EL (cell line): ENCODE measurements around the gene NXPH1.
"Not testable (repeated sequence)": the region's sequence is repeated elsewhere in the genome, so short reads cannot be mapped to it uniquely, and the experiment has no call there.

Experiments
- DNase-seq: peaks from one replicate; pipeline ENCODE4 v3.0.0-alpha.2; 2016

Gene NXPH1

DNA sequence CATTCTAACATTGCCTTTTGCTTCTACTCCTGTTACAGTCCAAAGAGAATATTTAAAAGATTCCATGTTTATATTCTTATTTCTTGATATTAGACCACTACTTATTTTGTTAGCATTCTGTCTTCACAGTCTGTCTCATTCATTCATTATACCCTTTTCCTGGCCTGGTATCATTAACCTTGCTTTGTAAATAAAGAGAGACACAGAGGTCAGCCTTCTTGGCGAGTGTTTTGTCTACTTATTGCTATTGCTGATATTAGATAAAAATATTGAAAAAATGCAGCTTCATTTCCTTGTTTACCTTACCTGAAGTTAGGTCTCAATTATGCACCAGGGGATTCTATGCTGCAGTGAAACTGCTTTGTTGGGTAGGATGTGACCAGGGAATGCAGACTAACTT is 179.2 kb downstream of the NXPH1 start:
- no peak for DNase-seq

DNA sequence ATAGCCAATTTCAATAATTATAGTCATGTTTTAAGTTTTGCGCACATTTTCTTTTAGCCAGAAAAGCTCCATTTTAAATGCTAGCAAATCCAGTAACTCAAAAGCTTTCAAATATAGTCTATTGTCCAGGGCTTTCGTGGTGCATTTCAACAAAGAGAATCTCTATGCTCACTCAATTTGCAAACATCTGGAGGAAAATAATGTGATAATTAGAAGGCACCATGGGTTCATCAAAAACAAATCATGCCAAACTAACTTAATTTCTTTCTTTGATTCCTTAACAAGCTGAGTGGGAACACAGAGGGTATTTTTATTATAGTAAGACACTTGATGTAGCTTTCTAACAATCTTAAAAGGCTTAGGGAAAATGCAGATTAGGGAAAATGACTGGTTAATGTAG is 179.8 kb downstream of the NXPH1 start:
- no peak for DNase-seq

DNA sequence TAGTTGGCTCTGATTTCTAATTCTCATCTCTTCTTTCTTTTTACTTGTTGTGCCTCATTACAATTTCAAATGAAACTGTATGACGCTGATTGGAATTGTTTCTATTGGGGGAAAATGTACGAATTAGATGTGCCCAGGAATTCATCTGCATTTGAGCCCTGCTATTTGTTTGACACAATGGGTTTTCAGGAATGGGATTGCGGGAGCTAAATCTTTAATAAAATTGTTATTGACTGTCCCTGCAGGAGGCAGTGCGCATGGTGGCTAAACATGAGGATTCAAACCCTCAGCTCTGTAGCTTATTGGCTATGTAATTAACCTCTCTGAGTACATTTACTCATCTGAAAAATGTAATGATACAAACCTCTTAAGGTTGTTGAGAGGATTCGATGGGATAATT is 181.6 kb downstream of the NXPH1 start:
- no peak for DNase-seq

DNA sequence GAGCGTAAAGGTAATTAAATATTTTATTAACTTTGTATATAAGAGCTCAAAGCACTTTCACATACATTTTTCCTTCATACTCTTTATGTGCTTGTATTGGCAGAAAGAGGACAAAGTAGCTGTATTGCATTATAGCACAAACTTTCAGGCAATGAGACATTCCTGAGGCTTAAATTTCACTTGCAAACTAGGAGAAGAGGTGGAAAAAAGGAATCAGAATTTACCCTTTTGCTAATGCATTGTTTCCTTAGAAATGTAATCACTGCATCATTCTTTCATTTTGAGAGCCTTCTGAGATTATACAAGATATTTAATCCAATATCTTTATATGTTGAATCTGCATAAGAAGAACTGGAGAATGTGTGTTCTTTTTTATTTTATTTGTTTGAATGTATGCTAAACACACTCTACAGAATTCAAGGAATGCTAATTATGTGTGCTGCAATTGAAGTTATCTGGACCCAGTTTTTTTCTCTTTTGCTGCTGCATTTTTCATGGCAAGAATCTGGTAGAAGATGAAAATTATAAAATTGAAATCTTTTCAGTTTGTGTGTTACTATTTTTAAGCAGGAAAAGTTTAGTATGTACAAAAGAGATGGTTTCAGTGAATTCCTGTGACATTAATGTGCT is 185.1 kb downstream of the NXPH1 start:
- no peak for DNase-seq

DNA sequence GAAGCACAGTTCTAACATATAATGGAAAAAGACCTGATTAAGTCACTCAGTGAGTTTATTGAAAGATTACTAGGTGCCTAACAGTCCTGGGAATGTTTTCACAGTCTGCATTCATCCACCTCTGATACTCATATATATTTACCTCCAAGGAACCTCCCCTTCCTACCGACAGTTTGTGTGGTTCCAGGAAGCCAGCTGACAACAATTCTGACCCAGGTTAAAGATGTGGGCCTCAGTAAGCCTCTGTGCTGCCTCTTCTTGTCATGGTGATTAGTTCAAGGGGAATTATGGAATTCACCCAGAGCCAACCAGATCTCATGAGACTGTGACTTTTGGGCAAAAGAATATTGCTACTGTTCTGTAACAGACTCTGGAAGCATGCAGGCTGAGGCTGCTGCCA is 186.8 kb downstream of the NXPH1 start:
- DNase-seq = no peak

DNA sequence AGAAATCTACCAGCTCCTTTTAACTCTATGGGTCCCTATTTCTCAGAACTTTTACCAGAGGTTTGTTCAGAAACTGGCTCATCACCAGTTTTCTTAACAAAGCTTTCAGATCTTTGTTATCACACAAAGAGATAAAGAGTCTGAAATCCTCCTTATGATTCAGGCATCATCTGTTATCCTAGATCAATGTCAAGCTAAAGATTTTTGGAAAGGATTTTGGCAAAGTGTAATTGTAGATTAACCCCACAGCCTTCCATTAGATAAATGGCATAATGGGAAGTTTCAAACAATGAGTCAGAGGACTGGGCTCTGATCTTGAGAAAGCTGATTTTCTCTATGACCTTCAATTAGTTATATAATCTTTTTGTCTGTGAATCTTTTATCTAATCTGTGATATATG is 192.2 kb downstream of the NXPH1 start:
- no peak for DNase-seq

DNA sequence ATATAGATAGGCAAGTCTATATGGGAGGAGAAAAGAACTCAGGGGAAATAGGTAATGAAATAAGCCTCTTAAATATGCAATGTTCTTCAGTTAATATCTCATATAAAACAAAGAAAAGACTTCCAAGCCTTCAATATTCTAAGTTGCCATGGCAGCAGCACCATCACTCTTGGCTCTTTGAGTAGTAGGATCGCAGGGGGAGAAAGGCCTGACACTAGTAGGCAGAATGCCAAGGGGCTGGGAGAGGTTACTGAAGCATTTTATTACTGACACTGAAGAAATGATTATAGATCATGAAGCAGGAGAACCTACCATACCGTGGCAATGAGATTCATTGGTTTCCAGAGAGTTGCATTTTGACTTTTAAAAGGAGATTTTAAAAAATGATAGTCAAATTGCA is 193.9 kb downstream of the NXPH1 start:
- no peak for DNase-seq

DNA sequence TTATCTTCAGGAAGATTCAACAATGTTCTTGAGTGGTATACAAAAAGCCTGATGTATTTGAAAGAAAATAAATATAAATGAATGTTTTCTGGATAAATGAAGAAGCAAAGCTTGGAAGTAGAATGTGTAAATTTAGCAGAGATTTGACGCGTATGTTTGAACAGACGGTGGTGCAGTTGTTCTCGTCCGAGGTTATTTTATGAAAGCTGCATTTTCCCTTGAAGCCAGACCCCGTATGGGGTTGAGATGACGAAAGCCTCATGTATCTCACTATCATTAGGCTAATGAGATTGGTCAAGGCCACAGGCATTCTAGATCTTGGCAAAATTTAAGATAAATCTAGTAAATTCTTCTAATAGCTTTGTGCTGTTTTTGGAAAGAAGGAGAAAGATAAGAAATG is 195.2 kb downstream of the NXPH1 start:
- DNase-seq = no peak

DNA sequence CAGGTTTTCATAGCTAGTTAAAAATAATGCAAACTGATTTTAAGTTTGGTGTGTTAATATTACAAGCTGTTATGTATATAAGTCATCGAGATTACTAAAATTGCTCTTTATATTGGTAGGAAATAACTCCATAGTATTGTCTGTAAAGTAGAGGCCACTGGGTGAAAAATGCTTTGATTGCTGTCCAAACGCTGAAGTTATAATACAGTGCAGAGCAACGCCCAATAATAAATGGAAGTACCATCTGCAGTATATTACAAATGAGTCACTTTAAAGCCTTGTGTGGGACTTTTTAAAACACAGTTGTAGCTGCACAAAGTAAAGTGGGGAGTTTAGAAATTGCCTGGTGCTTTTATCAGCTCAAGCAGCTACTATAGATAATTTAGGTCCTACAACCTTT is 196.1 kb downstream of the NXPH1 start:
- no peak for DNase-seq

DNA sequence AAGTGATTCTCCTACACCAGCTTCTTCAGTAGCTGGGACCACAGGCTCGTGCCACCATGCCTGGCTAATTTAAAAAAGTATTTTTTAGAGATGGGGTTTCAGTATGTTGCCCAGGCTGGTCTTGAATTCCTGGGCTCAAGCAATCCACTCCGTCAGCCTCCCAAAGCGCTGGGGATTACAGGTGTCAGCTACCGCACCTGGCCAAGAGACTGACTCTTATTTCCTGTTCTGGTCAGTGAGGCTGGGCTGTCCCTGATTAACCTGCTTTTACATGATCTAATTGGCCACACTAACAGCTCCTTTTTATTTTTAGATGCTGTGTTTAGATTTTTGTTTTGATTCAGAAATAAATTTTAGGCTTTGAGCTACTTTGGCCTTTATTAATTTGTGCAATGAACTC is 203.9 kb downstream of the NXPH1 start:
- no peak for DNase-seq

DNA sequence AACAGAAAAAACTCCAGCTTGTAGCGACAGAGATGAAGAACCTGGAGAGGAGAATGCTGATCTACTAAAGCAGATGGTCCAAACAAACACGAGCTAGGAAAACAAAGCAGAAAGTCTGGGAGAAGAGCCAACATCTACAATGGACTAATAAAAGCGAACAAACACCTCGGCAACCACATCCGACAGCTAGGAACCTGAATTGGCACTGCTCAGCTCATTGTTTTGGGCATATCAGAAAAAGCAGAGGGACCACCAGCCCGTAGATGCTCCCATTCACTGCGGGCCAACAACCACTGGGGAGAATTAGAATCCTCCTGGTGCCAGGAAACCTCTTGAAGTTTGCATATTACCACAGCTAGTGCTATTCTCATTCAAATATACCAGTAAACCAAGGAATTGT is 204.7 kb downstream of the NXPH1 start:
- no peak for DNase-seq

DNA sequence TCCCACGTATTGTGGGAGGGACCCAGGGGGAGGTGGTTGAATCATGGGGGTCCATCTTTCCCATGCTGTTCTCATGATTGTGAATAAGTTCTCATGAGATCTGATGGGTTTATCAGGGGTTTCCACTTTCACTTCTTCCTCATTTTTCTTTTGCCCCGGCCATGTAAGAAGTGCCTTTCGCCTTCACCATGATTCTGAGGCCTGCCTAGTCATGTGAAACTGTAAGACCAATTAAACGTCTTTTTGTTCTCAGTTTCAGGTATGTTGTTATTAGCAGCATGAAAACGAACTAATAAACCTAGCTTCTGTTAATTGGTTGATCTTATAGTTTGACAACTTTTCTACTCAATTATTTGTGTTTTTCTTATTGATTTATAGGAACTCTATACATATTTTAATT is 206.3 kb downstream of the NXPH1 start:
- no peak for DNase-seq

DNA sequence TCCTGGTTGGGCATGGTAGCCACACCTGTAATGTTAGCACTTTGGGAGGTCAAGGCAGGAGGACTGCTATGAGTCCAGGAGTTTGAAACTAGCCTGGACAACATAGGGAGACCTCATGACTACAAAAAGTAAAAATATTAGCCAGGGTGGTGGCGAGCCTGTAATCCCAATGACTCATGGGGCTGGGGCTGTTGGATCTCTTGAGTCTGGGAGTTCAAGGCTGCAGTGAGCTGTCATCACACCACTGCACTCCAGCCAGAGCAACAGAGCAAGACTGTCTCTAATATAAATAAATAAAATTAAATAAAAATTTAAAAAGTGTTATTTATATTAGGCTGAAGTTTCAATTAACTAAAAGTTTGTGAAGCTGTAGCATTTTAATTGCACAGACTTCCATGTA is 207.3 kb downstream of the NXPH1 start:
- DNase-seq = no peak

DNA sequence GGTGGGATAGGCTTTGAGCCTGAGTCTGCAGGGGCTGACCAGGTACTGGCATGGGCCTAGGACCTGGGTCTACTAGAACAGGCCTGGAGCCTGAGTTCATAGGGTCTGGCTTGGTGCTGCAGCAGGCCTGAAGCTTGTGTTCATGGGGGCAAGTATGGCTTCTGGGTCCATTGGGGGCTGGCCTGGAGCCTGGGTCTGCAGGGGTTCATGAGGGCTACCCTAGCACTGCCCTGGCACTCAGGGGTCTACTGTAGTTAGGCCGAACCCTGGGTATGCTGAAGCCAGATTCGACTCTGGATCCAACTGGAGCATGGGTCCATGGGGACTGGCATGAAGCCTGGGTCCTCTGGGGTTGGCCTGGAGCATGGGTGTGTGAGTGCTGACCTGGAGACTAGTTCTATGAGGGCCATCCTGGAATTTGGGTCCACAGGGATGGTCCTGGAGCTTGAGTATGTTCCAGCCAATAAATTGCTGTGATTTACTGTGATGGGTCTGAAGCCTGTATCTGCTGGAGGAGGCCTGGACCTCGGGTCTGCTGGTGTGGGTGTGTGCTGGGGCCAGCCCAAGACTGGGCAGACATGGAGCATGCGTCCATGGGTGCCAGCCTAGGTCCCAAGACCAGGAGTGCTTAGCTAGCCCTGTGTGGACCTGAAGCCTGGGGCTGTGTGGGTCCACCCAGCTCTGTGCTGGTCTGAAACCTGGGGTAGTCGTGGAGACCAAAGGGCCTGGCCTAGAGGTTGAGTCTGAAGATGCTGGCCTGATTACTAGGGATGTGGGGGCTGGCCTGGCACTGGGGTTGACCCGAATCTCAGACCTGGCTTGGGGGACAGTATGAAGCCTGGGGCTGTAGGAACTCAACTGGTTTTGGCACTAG is 235.5 kb downstream of the NXPH1 start:
- no peak for DNase-seq

DNA sequence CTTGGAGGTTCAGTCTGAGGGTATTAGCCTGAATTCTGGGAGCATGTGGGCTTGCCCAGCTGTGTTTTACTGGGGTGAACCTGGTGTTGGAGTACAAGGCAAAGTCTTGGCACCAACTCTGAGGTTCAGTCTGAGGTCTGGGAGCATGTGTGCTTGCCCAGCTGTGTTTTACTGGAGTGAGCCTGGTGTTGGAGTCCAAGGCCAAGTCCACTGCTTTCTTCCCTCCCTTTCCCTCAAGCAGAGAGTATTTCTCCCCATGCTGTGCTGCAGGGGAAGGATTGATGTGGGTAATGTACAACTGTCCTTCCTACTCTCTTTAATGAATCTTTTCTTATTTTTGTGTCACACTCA is 236.1 kb downstream of the NXPH1 start:
- no peak for DNase-seq

DNA sequence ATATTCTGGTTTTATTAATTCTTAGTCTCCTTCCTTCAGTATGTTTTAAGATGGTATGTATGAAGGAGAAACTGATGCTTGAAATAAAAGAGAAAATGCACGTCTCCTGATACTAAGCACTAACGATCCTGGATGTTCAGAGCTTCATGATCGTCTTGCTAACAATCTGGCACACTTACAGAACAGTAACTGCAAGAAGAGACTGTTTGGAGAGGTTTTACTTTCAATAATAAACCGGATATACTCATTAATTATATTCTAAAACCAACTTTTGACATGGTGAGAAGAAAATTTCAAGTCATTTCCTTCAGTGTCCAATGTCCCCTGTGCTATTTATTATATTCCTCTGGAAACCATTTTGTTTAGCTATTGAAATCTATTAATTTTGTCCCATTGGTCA is 251.0 kb downstream of the NXPH1 start:
- DNase-seq = no peak

DNA sequence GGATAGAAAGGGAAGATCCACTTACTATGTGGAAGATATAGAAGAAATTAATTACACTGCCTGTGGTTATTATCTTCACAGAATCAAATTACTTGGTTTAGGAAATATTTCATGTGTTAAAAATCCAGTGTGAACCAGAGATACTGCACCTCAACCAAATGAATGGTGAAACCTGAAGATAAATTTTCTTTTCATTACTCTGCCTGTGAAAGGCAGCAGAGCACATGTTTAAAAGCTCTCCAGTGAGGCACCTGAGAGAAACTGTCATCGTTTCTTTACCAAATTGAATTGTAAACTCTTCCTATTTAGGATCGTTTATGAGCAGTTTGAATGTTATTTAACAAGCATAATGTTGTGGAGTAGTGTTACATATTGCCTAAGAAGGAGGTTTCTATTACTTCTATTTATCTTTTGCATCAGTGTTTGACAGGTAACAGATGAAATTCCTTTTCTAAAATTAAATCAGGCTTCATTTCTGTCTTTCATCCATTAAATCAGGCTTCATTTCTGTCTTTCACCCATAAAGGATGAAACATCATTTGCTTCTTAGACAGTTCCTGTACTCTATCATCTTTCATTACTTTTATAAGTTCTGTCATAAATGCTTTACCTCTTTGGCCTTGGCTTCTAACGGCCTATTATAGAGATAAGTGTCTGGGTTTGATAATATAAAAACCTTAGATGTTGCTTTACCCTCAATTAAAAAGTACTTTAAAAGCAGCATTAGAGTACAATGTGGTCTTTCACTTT is 266.6 kb downstream of the NXPH1 start:
- no peak for DNase-seq

DNA sequence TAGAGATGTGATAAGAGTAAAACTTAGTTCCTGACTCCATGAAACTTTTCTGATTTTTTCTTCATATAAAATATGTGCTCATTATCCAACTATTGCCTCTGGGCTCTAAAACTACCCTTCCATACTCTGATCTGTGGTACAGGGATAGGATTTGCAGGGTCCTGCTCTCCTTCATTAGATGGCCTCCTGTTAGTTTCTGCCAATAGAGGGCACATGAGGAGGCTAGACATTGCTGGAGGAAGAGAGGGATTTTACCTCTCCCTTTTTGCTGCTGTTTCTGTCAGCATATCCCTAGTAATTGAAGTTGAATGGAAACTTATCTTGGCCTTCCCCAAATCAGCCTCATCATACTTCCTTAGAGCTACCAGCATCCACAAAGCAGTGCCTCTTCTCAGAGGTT is 269.4 kb downstream of the NXPH1 start:
- DNase-seq = no peak

DNA sequence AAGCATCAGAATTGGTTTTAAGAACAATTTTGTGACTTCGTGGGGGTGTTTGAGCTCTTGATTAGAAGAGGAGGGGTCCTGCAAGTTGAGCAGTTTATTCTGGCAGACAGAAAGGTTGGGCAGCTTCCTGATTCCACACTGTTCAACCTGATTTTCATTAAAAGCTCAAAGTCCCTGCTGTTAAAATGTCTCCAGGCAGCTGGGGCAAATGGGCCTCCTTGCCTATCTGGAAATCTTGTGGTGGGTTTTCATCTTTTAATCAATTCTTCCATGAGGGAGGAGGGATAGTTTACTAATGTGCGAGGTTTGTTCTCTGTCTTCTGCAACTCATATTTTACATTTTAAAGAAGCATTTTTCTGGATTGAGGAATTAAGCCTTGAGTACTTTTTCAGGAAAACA is 276.7 kb downstream of the NXPH1 start:
- DNase-seq = no peak

DNA sequence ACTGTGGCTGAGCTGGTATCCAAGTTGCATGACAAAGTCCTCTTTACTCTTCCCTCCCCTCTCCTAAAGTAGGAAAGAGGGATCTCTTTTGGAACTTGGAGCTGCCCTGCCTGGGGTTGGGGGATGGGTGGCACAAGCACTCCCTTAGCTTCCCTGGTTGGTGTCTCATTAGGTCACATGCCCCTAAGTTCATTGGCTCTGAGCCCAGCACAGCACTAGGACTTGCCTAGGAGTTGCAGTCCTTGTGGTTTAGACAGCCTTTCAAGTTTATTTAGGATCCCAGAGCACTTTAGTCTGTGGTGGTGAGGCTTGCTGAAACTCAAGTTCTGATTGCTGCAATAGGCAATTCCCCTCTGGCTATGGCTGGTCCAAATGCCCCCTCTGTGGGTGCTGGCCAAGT is 281.4 kb downstream of the NXPH1 start:
- DNase-seq = no peak

DNA sequence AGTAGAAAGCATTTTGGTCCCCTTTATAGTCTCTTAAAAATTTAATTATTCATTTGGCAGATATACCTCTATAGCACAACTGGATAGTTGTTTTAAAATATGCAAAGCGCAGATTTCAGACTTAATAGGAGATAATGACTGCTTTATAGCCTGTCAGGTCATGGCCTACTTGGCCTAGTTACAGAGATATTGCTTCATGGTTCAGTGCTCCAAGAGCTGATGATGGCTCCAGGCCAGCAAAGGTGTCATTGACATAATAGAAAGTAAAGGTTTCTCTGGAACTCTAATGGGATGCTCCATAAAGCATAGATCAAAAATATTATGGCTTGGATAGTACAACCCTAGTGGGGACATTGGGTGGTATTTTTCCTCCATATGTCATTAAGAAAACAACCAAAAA is 285.7 kb downstream of the NXPH1 start:
- DNase-seq = no peak

DNA sequence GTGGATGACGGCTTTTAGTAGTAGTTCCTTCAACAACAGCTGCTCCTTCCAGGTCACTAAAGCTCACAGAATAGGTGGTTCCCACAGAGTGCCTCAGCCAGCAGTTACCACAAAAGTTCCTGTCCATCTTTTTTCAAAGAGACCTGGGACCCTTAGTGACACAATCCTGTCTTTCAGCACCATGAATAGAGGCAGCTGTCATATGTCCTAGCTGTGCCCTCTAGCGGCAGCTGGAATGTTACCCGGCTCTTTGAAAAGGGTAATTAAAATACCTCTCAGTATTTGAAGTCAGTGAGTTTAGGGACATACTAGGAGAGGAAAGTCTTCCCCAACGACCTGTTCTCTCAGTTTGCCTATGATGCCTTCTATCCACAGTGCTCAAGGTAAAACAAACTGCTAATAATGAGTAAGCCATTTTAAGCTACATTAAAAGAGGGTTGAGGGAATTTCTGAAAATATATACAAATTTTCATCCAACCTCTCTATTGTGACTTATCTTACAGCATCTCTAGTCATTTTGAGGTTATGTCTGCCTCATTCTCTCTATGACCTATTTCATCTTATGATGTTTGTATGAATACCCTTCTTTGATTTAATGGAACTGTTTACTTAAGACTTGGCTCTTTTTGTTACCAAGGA is 290.8 kb downstream of the NXPH1 start:
- DNase-seq = peak; percentile 0

DNA sequence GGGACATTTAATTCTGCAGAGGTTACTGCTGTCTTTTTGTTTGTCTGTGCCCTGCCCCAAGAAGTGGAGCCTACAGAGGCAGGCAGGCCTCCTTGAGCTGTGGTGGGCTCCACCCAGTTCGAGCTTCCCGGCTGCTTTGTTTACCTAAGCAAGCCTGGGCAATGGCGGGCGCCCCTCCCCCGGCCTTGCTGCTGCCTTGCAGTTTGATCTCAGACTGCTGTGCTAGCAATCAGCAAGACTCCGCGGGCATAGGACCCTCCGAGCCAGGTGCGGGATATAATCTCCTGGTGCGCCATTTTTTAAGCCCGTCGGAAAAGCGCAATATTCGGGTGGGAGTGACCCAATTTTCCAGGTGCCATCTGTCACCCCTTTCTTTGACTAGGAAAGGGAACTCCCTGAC is 298.3 kb downstream of the NXPH1 start:
- DNase-seq = not testable (repeated sequence)

DNA sequence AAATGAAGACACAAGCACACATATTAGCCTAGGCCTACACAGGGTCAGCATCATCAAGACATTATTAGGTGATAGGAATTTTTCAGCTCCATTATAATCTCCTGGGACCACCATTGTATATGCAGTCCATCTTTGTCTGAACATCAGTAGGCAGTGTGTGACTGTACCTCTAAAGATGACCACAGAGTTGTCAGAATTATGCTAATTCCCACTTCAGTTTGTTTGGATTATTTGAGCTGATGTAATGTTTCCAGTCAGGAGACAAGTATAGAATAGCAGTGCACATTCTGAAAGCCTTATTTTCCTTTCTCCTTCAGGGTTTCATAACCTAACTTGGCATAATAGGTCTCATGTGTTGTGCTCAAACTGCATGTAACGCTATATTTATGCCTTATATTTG is 306.4 kb downstream of the NXPH1 start:
- DNase-seq = no peak
